ENCODE results near the gene CAPNS1. TPM values are rescaled to one million over a fixed set of nuclear protein-coding genes. Genes with fewer than 3 reads are reported as not detected.

CAPNS1 gene
- total and polyA plus RNA-seq, 4 donors, result 79.5 to 280 (median 103) TPM

- TF ChIP-seq REST (IDR thresholded peaks at IDR 0.05), result no peak
These were observed 32.9 kb upstream of the CAPNS1 start (continued) for GRCh38 chr19:36106991-36107390.

- peaks cover 0 to 17% (median 3%) of the 10 kb centered on the region in 4 donors for H3K36me3 ChIP-seq (ENCODE audit: control insufficient read depth in 4 of 4, insufficient read depth in 3 of 4, low read depth in 1 of 4, low read length in 3 of 4)
- H3K27ac ChIP-seq (ENCODE audit: low read depth in 1 of 2, low read length in 2 of 2), result no peak overlapping the region
- no peaks in the 10 kb centered on the region for H3K9me3 ChIP-seq (ENCODE audit: control insufficient read depth in 4 of 4, low read length in 3 of 4)
- DNase-seq (ENCODE audit: low spot score), result no peak
- H3K27me3 ChIP-seq (ENCODE audit: control insufficient read depth in 4 of 4, insufficient read depth in 4 of 4, low read length in 3 of 4), result no peaks in the 10 kb centered on the region
- TF ChIP-seq ZBTB33 (IDR thresholded peaks at IDR 0.05), result no peak
- no peak for TF ChIP-seq CTCF (IDR thresholded peaks at IDR 0.05; ENCODE audit: low read depth, low read length, missing input control)
- TF ChIP-seq NR2F2 (IDR thresholded peaks at IDR 0.05), result no peak
- no peak for TF ChIP-seq EGR1 (IDR thresholded peaks at IDR 0.05; ENCODE audit: low read depth in 2 of 2)
- TF ChIP-seq ATF3 (IDR thresholded peaks at IDR 0.05), result no peak
- no peak for TF ChIP-seq SP1 (IDR thresholded peaks at IDR 0.05)
- TF ChIP-seq FOXA1 (IDR thresholded peaks at IDR 0.05), result no peak
- no peak overlapping the region for H3K9ac ChIP-seq (ENCODE audit: low read depth in 1 of 2, low read length in 2 of 2)
- 98% methylated on average over 3 of the region's 3 CpGs for WGBS
- H3K4me3 ChIP-seq (ENCODE audit: low read depth in 1 of 3, low read length in 3 of 3), result no peak overlapping the region
- peaks cover under 1 to 5% (median 1%) of the 10 kb centered on the region in 4 donors for H3K4me1 ChIP-seq (ENCODE audit: control insufficient read depth in 4 of 4, insufficient read depth in 4 of 4, low read length in 3 of 4)
These were observed 31.2 kb upstream of the CAPNS1 start for GRCh38 chr19:36108684-36109083.

GRCh38 chr19:36110487-36111199 is 29.2 kb upstream of the CAPNS1 start, which contains the start of gene OVOL3:
Gene OVOL3, plus strand, starts transcription at chr19:36111143. Its CDS starts 60 bp downstream, at chr19:36111203.
- H3K4me1 ChIP-seq (ENCODE audit: control insufficient read depth in 4 of 4, insufficient read depth in 4 of 4, low read length in 3 of 4), result peaks cover 5 to 14% (median 8%) of the 10 kb centered on the region in 4 donors
- H3K27me3 ChIP-seq (ENCODE audit: control insufficient read depth in 4 of 4, insufficient read depth in 4 of 4, low read length in 3 of 4), result no peaks in the 10 kb centered on the region
- no peak within 1 kb of the TSS for H3K4me3 ChIP-seq (ENCODE audit: low read depth in 1 of 3, low read length in 3 of 3)
- no peak within 1 kb of the TSS for H3K27ac ChIP-seq (ENCODE audit: low read depth in 1 of 2, low read length in 2 of 2)
- TF ChIP-seq YY1 (IDR thresholded peaks at IDR 0.05) (no peak), ATF3 (IDR thresholded peaks at IDR 0.05) (no peak), MAX (IDR thresholded peaks at IDR 0.05) (no peak), SP1 (IDR thresholded peaks at IDR 0.05) (no peak), FOXA1 (IDR thresholded peaks at IDR 0.05) (no peak), EGR1 (IDR thresholded peaks at IDR 0.05; ENCODE audit: low read depth in 2 of 2) (no peak)
- WGBS, result 97% methylated on average over 1 of the region's 1 CpG
- no peak within 1 kb of the TSS for H3K9ac ChIP-seq (ENCODE audit: low read depth in 1 of 2, low read length in 2 of 2)
- H3K9me3 ChIP-seq (ENCODE audit: control insufficient read depth in 4 of 4, low read length in 3 of 4), result no peaks in the 10 kb centered on the region
- H3K36me3 ChIP-seq (ENCODE audit: control insufficient read depth in 4 of 4, insufficient read depth in 3 of 4, low read depth in 1 of 4, low read length in 3 of 4), result peaks cover 0 to 17% (median 3%) of the 10 kb centered on the region in 4 donors
- DNase-seq (ENCODE audit: low spot score), result no peak
